GM18505 (cell line): ENCODE data around the gene MAP4K4.

Experiments
- ATAC-seq: cut with Tn5 transposase; IDR thresholded peaks from one replicate; pipeline ENCODE4 v1.9.1; 2021; ENCODE audit not compliant: unreplicated experiment
- POLR2A ChIP-seq: IDR thresholded peaks from 4 replicates; pipeline ENCODE4 v1.6.1; 2011; ENCODE audit warnings: borderline replicate concordance; ENCODE audit not compliant: insufficient read depth, insufficient read length; ENCODE audit errors: extremely low read depth

The MAP4K4 gene

DNA sequence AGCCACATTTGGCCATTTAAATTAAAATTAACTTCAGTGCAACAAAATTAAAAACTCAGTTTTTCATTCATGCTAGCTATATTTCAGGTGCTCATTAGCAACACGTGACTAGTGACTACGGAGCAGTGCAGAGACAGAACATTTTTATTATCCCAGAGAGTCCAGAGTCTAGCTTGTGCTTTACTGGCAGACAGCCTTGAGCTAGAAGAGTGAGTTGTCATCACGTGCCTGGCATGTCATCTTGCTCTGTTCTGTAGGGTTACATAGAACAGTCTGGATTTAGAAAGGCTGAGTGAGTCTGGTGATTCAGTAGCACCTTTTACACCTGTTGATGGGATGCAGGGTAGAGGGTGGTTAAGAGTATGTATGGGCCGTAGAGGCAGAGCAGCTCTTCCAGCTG, 157.4 kb downstream of the MAP4K4 start:
- TF ChIP-seq POLR2A, result no peak
- no peak for ATAC-seq

DNA sequence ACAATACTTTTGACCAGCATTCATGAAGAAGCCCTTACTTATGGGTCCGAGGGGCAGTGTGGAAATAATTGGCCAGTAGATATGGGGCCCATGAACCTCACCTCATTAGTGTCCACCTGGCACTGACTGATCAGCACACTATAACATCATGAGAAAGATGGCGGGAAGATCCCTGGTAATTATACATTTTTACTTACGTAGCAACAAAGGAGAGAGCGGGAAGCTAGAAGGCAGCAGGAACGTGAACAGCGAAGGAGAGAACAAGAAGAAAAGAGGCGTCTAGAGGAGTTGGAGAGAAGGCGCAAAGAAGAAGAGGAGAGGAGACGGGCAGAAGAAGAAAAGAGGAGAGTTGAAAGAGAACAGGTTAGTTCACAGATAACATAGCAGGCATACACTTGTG, 158.3 kb downstream of the MAP4K4 start:
- no peak for TF ChIP-seq POLR2A
- ATAC-seq, result no peak

DNA sequence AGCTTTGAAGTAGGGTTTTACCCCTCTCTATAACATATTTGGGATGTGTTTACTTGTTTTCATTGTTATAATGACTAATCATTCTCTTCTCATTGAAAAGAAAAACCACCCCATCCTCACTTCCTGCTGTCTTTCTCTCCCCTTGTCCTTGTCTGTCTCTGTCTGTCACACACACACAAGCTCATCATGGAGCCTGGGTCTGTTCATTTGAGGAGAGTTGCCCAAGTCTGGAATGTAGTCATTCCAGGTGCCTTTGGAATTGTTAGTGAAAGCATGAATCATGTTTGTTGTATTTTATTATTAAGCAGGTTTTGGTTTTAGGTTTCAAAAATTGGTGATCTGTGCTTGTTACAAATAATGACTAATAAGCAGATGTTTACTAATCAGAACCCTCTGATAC, 160.7 kb downstream of the MAP4K4 start:
- TF ChIP-seq POLR2A, result no peak
- no peak for ATAC-seq

DNA sequence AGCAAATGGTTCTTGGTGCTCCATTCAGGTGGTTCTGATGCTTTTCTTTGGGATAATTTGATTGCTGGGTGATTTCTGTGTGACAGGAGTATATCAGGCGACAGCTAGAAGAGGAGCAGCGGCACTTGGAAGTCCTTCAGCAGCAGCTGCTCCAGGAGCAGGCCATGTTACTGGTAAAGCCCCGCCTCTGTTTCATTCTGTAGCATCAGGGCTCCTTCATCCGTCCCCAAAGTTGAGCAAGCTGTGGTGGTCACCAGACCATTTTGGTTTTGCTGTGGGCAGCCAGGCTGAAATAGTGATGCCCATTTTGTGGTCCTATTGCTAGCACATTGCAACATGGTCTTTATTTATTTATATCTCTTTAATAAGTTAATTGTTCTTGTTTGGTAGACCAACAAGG, 161.4 kb downstream of the MAP4K4 start:
- no peak for ATAC-seq
- TF ChIP-seq POLR2A, result no peak

DNA sequence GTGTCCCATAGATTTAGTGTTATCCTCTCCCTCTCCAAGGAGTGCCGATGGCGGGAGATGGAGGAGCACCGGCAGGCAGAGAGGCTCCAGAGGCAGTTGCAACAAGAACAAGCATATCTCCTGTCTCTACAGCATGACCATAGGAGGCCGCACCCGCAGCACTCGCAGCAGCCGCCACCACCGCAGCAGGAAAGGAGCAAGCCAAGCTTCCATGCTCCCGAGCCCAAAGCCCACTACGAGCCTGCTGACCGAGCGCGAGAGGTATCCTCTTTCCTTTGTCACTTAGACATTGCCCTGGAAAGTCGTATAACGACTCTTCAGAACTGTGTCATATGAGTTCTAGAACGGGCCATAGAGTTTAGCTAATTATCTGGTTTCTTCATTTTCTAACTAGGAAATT, 162.1 kb downstream of the MAP4K4 start:
- no peak for ATAC-seq
- TF ChIP-seq POLR2A, result no peak

DNA sequence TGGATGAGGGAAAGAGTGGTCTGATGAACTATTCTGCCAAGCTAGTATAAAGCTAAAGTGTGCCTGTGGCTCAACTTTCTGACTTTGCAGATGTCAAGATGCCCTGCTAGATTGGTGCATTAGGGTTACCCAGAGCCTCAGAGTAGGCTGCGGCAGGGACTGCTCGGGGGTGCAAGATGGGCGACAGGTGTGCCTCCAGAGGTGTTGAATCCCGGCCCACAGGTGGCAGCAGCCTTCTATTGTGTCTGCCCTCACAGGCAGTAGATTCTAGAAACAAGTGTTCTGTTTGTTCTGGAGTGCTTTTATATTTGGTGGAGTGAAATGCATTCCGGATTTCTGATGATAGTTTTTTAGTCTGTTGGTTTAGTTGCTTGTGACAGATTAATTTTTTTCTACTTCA, 162.7 kb downstream of the MAP4K4 start:
- ATAC-seq, result no peak
- TF ChIP-seq POLR2A, result no peak

DNA sequence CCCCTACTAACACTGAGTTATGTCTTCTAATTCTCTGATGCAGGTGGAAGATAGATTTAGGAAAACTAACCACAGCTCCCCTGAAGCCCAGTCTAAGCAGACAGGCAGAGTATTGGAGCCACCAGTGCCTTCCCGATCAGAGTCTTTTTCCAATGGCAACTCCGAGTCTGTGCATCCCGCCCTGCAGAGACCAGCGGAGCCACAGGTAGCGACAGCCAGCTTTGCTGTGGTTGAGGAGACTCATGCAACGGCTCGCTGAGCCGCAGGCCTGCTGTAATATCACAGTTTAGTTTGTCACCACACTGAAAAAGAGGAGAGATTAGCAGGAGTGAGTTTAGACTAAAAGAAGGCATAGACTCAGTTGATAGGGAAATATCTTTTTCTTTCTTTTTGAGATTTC, 163.3 kb downstream of the MAP4K4 start:
- no peak for TF ChIP-seq POLR2A
- ATAC-seq, result no peak

DNA sequence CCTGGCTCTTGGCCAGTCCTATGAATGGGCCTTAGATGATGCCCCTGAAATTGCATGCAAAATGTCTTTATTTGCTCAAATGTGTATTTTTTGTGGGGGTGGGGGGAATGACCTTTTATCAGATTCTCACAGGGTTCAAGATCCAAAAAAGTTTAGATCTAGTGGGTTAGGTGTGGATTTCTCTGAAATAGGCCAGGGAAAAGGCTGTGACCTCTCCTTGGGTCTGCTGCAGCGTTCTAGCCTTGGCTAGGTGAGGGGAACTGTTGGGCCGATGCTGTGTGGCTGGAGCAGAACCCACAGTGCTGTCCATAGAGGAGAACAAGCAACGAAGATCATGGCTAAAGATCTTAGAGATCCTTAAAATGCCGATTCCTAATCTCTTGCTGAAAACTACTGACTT, 163.9 kb downstream of the MAP4K4 start:
- TF ChIP-seq POLR2A, result no peak
- no peak for ATAC-seq

DNA sequence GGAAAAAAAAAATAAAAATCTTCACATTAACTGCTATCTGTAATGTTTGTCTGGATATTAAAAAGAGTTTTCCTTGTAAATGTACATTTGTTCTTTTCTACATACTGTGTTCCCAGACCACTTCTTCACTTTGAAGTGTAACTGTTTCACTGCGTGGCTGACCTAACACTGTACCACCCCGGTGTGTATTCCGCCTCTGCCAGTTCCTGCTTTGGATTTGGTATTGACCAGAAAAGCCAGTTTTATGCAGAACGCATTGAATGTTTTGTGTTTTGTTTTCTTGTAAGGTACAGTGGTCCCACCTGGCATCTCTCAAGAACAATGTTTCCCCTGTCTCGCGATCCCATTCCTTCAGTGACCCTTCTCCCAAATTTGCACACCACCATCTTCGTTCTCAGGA, 166.0 kb downstream of the MAP4K4 start:
- ATAC-seq, result no peak
- no peak for TF ChIP-seq POLR2A

DNA sequence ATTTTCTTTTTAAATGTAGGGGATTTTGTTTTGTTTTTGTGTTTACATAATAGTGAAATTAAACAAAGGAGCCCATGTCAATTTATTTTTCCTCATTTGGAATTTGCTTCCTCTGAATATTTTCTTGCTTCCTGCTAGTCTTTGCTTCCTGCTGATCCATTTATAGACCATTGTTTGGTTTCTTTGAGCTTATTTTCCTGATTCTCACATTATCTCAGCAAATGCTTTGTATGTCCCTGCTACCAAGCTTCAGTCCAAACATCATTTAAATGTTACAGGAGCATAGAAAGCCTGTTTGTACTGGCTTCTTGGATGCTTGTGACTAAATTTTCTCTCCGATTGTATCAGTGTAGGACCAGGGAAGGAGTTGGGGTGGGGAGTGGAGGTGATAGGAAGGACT, 166.9 kb downstream of the MAP4K4 start:
- no peak for ATAC-seq
- TF ChIP-seq POLR2A, result no peak

DNA sequence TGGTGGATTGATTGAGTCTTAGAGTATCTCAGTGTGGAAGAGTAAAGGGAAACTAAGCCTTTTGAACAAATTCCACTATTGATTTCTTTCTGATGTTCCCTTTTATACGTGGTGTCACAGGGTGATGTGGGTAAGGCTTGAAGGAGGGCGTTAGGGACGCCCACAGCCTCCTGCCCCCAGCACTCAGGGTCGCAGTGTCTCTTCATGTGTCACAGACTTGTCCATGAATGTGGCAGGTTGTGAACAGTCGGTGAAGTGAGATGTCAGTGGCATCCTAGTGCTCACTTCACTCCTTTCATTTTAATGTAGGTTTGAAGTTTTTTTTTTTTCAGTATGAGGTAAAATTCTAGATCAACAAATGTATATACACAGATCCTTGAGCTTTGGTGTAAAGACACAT, 171.0 kb downstream of the MAP4K4 start:
- TF ChIP-seq POLR2A, result no peak
- ATAC-seq, result no peak

DNA sequence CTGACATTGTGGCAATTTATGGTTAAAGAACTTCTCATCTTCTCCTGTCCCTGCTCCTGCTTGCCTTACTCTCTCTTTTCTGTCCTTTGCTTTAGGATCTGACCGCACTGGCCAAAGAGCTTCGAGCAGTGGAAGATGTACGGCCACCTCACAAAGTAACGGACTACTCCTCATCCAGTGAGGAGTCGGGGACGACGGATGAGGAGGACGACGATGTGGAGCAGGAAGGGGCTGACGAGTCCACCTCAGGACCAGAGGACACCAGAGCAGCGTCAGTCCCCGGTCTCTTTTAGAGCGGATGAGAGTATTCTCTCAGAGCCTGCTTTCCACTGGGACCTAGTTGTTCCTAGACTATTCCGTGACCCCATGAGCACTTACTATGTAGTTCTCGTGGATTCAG, 172.0 kb downstream of the MAP4K4 start:
- no peak for TF ChIP-seq POLR2A
- ATAC-seq, result no peak

DNA sequence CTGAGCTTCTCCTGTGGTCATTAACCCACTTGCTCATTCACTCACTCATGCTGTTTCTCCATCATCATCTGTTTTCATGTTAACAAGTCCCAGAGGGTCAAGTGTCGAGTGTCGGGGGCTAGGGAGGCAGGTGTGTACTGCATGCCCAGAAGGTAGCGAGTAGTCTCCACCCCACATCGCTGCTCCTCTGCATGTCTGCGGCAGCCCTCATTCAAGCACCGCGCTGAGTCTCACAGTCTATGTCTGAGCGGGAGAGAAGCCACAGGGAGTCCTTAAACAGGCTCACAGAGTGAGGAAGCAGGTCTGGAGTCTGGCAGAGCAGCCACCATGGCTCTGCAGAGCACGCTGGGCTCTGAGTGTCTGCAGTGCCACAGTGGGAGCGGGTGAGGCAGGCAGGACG, 172.9 kb downstream of the MAP4K4 start:
- ATAC-seq, result no peak
- TF ChIP-seq POLR2A, result no peak

DNA sequence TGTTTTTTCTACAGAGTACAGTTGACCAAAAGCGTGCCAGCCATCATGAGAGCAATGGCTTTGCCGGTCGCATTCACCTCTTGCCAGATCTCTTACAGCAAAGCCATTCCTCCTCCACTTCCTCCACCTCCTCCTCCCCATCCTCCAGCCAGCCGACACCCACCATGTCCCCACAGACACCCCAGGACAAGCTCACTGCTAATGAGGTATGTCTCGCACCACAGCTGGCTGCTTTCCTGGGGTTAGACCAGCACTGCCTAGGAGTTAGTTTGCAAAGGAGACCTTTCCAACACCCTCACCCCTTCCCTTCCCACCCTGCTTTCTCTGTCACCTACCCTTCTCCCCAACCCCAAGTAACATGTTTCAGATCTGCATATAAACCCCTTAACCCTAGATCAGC, 174.0 kb downstream of the MAP4K4 start:
- no peak for TF ChIP-seq POLR2A
- no peak for ATAC-seq

DNA sequence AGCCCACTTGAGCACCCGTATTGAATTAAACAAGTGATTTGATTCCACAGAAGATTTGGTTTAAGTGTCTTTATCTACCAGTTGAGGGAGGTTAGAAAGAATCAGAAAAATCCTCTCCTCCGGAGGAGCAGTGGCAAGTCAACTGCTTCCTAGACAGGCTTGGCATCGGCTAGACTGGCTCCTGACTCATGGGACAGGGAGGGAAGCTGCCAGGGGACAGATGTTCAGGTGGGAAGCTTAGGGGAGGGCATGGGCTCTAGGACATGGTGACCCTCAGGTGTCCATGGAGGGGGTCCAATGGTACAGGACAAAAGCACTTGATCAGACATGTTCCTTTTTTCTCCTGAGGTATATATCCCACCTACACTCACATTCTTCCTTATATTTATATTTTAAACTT, 175.0 kb downstream of the MAP4K4 start:
- no peak for TF ChIP-seq POLR2A

More for the DNA sequence above, 175.0 kb downstream of the MAP4K4 start:
- ATAC-seq, result no peak
